ENCODE data around the gene OR8B12. TPM values are rescaled to one million over a fixed set of nuclear protein-coding genes. Genes with fewer than 3 reads are reported as not detected.

Gene OR8B12
- total and polyA plus RNA-seq, 10 of the 15 experiments (the other 5 are each of a cell fraction or from before 2014, with no cell fraction given) = not detected

GRCh38 chr11:124570160-124570559 is 26.7 kb upstream of the OR8B12 start:
- ChIA-PET RAD21 (ENCODE audit: unreplicated experiment) (no interaction called here), SMC1A (ENCODE audit: uncharacterized antibody, unreplicated experiment) (no interaction called here), CTCF (interaction anchor here (1.4 kb wide), 1 partner anchor 14 kb away, joined by 4 read pairs; no protein-coding TSS in a partner anchor), POLR2A (no interaction called here)
- no peak overlapping the region for H3K4me3 ChIP-seq
- intact Hi-C loops (cut with micrococcal nuclease; ENCODE audit: unreplicated experiment) (no loop called here), in situ Hi-C loops (cut with MboI) (no loop called here)
- no peaks in the 10 kb centered on the region for H3K4me1 ChIP-seq (ENCODE audit: control insufficient read depth, insufficient read depth, low read length)
- H2AFZ ChIP-seq (ENCODE audit: control insufficient read depth, low read depth, low read length) = no peak overlapping the region
- no peaks in the 10 kb centered on the region for H3K79me2 ChIP-seq (ENCODE audit: control insufficient read depth, insufficient read depth, low read length)
- FAIRE-seq (no peak), ATAC-seq (no peak), DNase-seq (ENCODE audit: low read depth, low spot score) (no peak)
- WGBS (ENCODE audit: insufficient coverage, insufficient replicate concordance, low lambda C conversion rate, missing lambda C conversion rate) = 25% methylated on average over 7 of the region's 7 CpGs
- peaks cover 0 to 2% of the 10 kb centered on the region in 2 experiments; a peak in 2 of 4 replicates for H3K27me3 ChIP-seq (replicated peaks in 1 of 2; ENCODE audit: control insufficient read depth in 2 of 2, insufficient read depth in 2 of 2, low read length in 1 of 2)
- no TSS peak for BruUV-seq (replicated peaks)
- no peak overlapping the region for H3K9ac ChIP-seq (ENCODE audit: control insufficient read depth, insufficient read depth, low read length)
- no peaks in the 10 kb centered on the region for H3K9me3 ChIP-seq (replicated peaks; ENCODE audit: control insufficient read depth, insufficient read depth, low read length)
- no peak overlapping the region for H3K27ac ChIP-seq (ENCODE audit: control insufficient read depth, insufficient read depth)
- H3K4me2 ChIP-seq (ENCODE audit: control insufficient read depth, insufficient read depth) = no peak overlapping the region
- no peaks in the 10 kb centered on the region for H3K36me3 ChIP-seq (ENCODE audit: control insufficient read depth in 2 of 2, insufficient read depth in 2 of 2, low read length in 1 of 2)
- TF ChIP-seq IRF3 (IDR thresholded peaks at IDR 0.05) = no peak
- TF ChIP-seq, protein P1, sequence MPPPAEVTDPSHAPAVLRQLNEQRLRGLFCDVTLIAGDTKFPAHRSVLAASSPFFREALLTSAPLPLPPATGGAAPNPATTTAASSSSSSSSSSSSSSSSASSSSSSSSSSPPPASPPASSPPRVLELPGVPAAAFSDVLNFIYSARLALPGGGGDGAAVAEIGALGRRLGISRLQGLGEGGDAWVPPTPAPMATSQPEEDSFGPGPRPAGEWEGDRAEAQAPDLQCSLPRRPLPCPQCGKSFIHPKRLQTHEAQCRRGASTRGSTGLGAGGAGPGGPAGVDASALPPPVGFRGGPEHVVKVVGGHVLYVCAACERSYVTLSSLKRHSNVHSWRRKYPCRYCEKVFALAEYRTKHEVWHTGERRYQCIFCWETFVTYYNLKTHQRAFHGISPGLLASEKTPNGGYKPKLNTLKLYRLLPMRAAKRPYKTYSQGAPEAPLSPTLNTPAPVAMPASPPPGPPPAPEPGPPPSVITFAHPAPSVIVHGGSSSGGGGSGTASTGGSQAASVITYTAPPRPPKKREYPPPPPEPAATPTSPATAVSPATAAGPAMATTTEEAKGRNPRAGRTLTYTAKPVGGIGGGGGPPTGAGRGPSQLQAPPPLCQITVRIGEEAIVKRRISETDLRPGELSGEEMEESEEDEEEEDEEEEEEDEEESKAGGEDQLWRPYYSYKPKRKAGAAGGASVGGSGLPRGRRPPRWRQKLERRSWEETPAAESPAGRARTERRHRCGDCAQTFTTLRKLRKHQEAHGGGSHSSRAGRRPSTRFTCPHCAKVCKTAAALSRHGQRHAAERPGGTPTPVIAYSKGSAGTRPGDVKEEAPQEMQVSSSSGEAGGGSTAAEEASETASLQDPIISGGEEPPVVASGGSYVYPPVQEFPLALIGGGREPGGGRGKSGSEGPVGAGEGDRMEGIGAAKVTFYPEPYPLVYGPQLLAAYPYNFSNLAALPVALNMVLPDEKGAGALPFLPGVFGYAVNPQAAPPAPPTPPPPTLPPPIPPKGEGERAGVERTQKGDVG (CRISPR knock-in tag; IDR thresholded peaks at IDR 0.05) = no peak
- no peak for TF ChIP-seq CBFB (IDR thresholded peaks at IDR 0.05; ENCODE audit: low read depth)
- TF ChIP-seq CBX3 (IDR thresholded peaks at IDR 0.05; ENCODE audit: borderline replicate concordance, low read depth) = no peak
- no peak for TF ChIP-seq POLR2AphosphoS5 (IDR thresholded peaks at IDR 0.05; ENCODE audit: low read length)
- no peak for TF ChIP-seq NFYB (IDR thresholded peaks at IDR 0.05; ENCODE audit: insufficient read depth, low read depth, low read length)
- TF ChIP-seq, protein P2, sequence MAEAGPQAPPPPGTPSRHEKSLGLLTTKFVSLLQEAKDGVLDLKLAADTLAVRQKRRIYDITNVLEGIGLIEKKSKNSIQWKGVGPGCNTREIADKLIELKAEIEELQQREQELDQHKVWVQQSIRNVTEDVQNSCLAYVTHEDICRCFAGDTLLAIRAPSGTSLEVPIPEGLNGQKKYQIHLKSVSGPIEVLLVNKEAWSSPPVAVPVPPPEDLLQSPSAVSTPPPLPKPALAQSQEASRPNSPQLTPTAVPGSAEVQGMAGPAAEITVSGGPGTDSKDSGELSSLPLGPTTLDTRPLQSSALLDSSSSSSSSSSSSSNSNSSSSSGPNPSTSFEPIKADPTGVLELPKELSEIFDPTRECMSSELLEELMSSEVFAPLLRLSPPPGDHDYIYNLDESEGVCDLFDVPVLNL (IDR thresholded peaks at IDR 0.05; ENCODE audit: low read depth, low read length) = no peak
- H4K20me1 ChIP-seq (ENCODE audit: control insufficient read depth, insufficient read depth) = no peaks in the 10 kb centered on the region

All from GM12878 (cell line).